Ovary (tissue), 3 donors: ENCODE measurements around the gene RHBDL2.

ENCODE experiments used
- POLR2A ChIP-seq: fragments of 450-650 bp; IDR thresholded peaks from one replicate; pipeline ENCODE4 v1.6.1; 2017; ENCODE audit warnings: antibody characterized with exemption, mild to moderate bottlenecking, moderate library complexity
- TF ChIP-seq, protein P1 (sequence below), 3 donors: fragments of 450-650 bp in 2 of 3; fragments of 200-600 bp in 1 of 3; IDR thresholded peaks; one replicate each; pipeline versions ENCODE4 v1.5.1 to v1.8.0; 2016 to 2022; ENCODE audit warnings: antibody characterized with exemption in 3 of 3, mild to moderate bottlenecking in 1 of 3
- donor health status: DM: no; HTN: no; CAD: no.

DNA sequence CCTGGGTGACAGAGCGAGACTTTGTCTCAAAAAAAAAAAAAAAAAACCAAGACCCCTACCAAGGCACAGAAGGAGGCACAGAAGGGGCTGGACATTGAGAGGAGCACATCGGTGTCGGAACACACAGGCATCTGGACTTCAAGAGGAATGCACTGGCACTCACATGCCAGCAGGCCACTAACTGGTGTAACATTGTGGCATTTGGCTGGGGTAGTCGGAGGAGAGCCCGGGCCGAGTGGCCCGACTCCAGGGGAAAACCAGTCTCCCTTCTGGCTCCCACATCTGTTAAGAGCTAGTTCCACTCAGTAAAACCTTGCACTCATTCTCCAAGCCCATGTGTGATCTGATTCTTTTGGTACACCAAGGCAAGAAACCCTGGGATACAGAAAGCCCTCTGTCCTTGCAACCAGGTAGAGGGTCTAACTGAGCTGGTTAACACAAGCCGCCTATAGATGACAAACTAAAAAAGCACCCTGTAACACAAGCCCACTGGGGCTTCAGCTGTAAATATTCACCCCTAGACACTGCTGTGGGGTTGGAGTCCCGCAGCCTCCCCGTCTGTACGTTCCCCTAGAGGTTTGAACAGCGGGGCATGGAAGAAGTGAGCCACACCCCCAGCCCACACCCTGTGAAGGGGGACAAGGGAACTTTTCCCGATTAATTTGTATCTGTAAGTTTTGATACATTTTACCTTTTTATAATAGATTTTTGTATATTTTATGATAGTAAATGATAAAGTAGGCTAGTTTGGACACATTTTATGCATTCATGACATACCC is 32.2 kb upstream of the RHBDL2 start:
- TF ChIP-seq, protein P1, sequence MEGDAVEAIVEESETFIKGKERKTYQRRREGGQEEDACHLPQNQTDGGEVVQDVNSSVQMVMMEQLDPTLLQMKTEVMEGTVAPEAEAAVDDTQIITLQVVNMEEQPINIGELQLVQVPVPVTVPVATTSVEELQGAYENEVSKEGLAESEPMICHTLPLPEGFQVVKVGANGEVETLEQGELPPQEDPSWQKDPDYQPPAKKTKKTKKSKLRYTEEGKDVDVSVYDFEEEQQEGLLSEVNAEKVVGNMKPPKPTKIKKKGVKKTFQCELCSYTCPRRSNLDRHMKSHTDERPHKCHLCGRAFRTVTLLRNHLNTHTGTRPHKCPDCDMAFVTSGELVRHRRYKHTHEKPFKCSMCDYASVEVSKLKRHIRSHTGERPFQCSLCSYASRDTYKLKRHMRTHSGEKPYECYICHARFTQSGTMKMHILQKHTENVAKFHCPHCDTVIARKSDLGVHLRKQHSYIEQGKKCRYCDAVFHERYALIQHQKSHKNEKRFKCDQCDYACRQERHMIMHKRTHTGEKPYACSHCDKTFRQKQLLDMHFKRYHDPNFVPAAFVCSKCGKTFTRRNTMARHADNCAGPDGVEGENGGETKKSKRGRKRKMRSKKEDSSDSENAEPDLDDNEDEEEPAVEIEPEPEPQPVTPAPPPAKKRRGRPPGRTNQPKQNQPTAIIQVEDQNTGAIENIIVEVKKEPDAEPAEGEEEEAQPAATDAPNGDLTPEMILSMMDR (IDR thresholded peaks at IDR 0.05), result no peak
- TF ChIP-seq POLR2A, result no peak
